CD4-positive, alpha-beta T cell (primary cell): ENCODE results near the gene FLRT2. TPM values are rescaled to one million over a fixed set of nuclear protein-coding genes. Genes with fewer than 3 reads are reported as not detected.

ENCODE experiments used
- ATAC-seq: fragments of 200-7000 bp; cut with Tn5 transposase; one replicate; pipeline ENCODE4 v1.10.0; 2022; ENCODE audit warnings: mild to moderate bottlenecking; ENCODE audit not compliant: poor library complexity
- CTCF ChIA-PET: fragments of 350-600 bp; sonication (Branson Sonifier 250); formaldehyde crosslinking; loops from one replicate; lab custom pipeline; 2021; ENCODE audit warnings: antibody characterized with exemption, inconsistent platforms; lab: Charles Lee
- POLR2A ChIA-PET: fragments of 350-600 bp; sonication (Branson Sonifier 250); formaldehyde crosslinking; loops from one replicate; lab custom pipeline; 2021; ENCODE audit warnings: antibody characterized with exemption, inconsistent platforms; lab: Charles Lee
- DNase-seq, 14 experiments: peaks; one replicate each; pipeline ENCODE4 v3.0.0-alpha.2; 2013 to 2020; ENCODE audit warnings: mixed read lengths in 2 of 14
- H3K27ac ChIP-seq, 2 donors: one replicate each; pipeline versions ENCODE4 v1.5.1 to v1.7.0; 2013; ENCODE audit warnings: low read length in 2 of 2, low read depth in 1 of 2, mild to moderate bottlenecking in 1 of 2
- H3K27me3 ChIP-seq, 2 experiments: 1 replicate in 1 of 2; 2 replicates in 1 of 2; pipeline versions ENCODE4 v1.6.1 to v1.7.0; 2013; ENCODE audit warnings: low read length in 2 of 2, control low read depth in 1 of 2, mild to moderate bottlenecking in 1 of 2, moderate library complexity in 1 of 2; ENCODE audit not compliant: insufficient read depth in 2 of 2, control insufficient read depth in 1 of 2
- H3K36me3 ChIP-seq: one replicate; pipeline ENCODE4 v1.6.1; 2013; ENCODE audit warnings: low read length, control low read depth; ENCODE audit not compliant: insufficient read depth
- H3K4me1 ChIP-seq: one replicate; pipeline ENCODE4 v1.6.1; 2013; ENCODE audit warnings: low read length, control low read depth; ENCODE audit not compliant: insufficient read depth
- H3K4me3 ChIP-seq: one replicate; pipeline ENCODE4 v1.5.1; 2013; ENCODE audit warnings: mild to moderate bottlenecking, low read length, moderate library complexity
- H3K9me3 ChIP-seq, 2 experiments: 1 replicate in 1 of 2; 2 replicates in 1 of 2; pipeline versions ENCODE4 v1.6.1 to v1.7.0; 2013; ENCODE audit warnings: low read length in 2 of 2, mild to moderate bottlenecking in 2 of 2, control low read depth in 1 of 2, moderate library complexity in 1 of 2; ENCODE audit not compliant: control insufficient read depth in 1 of 2, insufficient read depth in 1 of 2
- H3K27ac Mint-ChIP-seq: one replicate; pipeline ENCODE4 v1.8.0; 2020; ENCODE audit warnings: mixed read lengths
- H3K27me3 Mint-ChIP-seq: one replicate; pipeline ENCODE4 v1.8.0; 2021; ENCODE audit warnings: mixed read lengths
- H3K36me3 Mint-ChIP-seq: one replicate; pipeline ENCODE4 v1.8.0; 2021; ENCODE audit warnings: low read depth, mixed read lengths
- H3K4me1 Mint-ChIP-seq: one replicate; pipeline ENCODE4 v1.8.0; 2021; ENCODE audit warnings: low read depth, mixed read lengths
- H3K4me3 Mint-ChIP-seq: one replicate; pipeline ENCODE4 v1.8.0; 2020; ENCODE audit warnings: mild to moderate bottlenecking, mixed read lengths
- H3K9me3 Mint-ChIP-seq: one replicate; pipeline ENCODE4 v1.8.0; 2020; ENCODE audit warnings: mixed read lengths
- CTCF ChIP-seq: fragments of 200-600 bp; IDR thresholded peaks from one replicate; pipeline ENCODE4 v1.8.0; 2022; ENCODE audit warnings: antibody characterized with exemption, mild to moderate bottlenecking
- intact Hi-C, 2 experiments: fragments of 100-400 bp; cut with DNase I in 1 of 2; cut with micrococcal nuclease in 1 of 2; formaldehyde crosslinking; loops; one replicate each; pipeline versions ENCODE4 v1.15.1 to v1.9.0; 2023 to 2025; cut with DNase I, micrococcal nuclease
- total RNA-seq, 174 experiments: library from RNA in 2 of 174; stranded (reverse) in 2 of 174; gene quantifications; one replicate each; pipeline ENCODE4 v1.2.3 and lab custom pipeline; 2021 to 2026

Gene FLRT2
- total RNA-seq, 2 experiments from 2014 or later = not detected

DNA sequence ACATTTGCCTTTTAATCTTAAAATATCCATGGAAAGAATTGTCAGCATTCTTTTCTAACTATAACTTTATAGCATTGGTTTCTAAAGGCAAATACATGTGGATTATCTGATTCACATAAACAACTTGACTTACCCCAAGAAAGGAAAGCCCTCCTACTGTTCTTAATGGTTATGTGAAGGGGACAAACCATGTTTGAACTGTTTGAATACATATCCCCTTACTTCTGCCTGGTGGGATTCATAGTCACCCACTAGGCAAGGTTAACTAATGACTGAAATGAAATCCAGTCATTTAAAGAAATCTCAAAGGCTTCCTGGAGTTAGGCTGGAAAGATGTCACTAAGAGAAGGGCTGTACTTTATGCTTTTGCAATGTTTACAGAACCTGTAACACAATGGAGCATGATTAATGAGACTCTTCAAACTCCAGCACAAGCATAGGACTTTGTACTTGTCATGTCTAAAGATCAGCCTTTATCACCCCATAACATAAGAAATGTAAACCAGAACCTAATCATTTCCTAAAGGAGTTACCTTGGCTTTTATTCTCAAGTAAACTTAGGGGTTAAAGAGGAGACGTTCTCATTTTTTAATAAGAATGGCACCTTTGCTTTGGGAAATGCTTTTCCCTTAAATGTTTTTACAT lies 10.2 kb upstream of the FLRT2 start:
- no peak overlapping the region for H3K27ac Mint-ChIP-seq
- no peak overlapping the region for H3K4me3 Mint-ChIP-seq
- no peaks in the 10 kb centered on the region for H3K27me3 Mint-ChIP-seq
- Histone ChIP-seq H3K27ac (no peak overlapping the region), H3K27me3 (no peaks in the 10 kb centered on the region), H3K36me3 (no peaks in the 10 kb centered on the region), H3K4me1 (no peaks in the 10 kb centered on the region), H3K9me3 (no peaks in the 10 kb centered on the region), H3K4me3 (no peak overlapping the region)
- intact Hi-C loops = no loop called here
- POLR2A ChIA-PET = no interaction called here
- TF ChIP-seq CTCF = no peak
- ATAC-seq = no peak
- no peaks in the 10 kb centered on the region for H3K36me3 Mint-ChIP-seq
- no peaks in the 10 kb centered on the region for H3K4me1 Mint-ChIP-seq
- no peak for DNase-seq
- H3K9me3 Mint-ChIP-seq = no peaks in the 10 kb centered on the region
- CTCF ChIA-PET = no interaction called here

DNA sequence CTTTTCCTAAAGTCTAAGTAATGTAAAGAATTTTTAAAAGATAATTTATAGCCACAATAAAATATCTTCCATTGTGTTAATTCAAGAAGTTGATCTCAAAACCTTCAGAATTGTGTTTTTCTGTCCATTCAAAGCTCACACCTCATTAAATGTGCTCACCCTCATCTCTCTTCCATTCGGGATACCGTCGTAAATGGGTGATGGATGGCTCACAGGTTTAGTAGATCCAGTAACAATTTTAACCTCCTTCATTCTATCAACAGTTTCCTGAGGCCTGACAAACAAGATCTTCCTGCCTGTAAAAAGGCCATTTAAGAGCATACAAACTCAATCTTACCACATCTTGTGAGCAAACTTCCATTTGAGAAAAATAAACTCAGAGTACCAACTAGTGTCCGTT lies 9.4 kb upstream of the FLRT2 start:
- ATAC-seq (no peak), DNase-seq (no peak)
- Histone ChIP-seq H3K9me3 (no peaks in the 10 kb centered on the region), H3K36me3 (no peaks in the 10 kb centered on the region), H3K27ac (no peak overlapping the region), H3K27me3 (no peaks in the 10 kb centered on the region), H3K4me3 (no peak overlapping the region), H3K4me1 (no peaks in the 10 kb centered on the region)
- no peaks in the 10 kb centered on the region for H3K4me1 Mint-ChIP-seq
- POLR2A ChIA-PET = no interaction called here
- intact Hi-C loops = no loop called here
- no peak overlapping the region for H3K27ac Mint-ChIP-seq
- H3K36me3 Mint-ChIP-seq = no peaks in the 10 kb centered on the region
- peaks cover under 1% of the 10 kb centered on the region for H3K27me3 Mint-ChIP-seq
- no peak for TF ChIP-seq CTCF
- no peaks in the 10 kb centered on the region for H3K9me3 Mint-ChIP-seq
- CTCF ChIA-PET = no interaction called here
- no peak overlapping the region for H3K4me3 Mint-ChIP-seq

DNA sequence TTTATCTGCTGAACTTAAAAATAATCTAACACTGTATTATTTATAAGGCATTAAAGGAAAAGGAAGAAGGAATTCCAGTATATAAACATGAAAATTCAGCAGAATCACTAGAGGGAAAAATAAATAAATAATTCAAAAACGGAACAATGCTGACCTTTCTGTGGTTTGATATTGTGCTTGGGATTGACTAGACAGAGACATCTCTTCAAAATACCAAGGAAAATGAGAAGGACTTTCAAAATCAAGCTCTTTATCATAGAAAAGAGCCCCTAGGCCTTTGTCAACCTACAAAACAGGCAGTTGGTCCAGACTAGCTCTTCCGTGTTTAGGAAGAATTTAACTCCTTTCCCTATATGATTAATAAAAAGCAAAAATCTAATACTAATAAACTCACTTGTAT lies 6.3 kb upstream of the FLRT2 start:
- no peaks in the 10 kb centered on the region for H3K9me3 Mint-ChIP-seq
- no peak for ATAC-seq
- no peaks in the 10 kb centered on the region for H3K36me3 Mint-ChIP-seq
- intact Hi-C loops = no loop called here
- no peaks in the 10 kb centered on the region for H3K4me1 Mint-ChIP-seq
- H3K27me3 Mint-ChIP-seq = peaks cover 23% of the 10 kb centered on the region
- no peaks in the 10 kb centered on the region for H3K27me3 ChIP-seq
- no peak overlapping the region for H3K27ac ChIP-seq
- H3K36me3 ChIP-seq = no peaks in the 10 kb centered on the region
- no peak overlapping the region for H3K27ac Mint-ChIP-seq
- no peak overlapping the region for H3K4me3 ChIP-seq
- ChIA-PET POLR2A (no interaction called here), CTCF (no interaction called here)
- no peaks in the 10 kb centered on the region for H3K4me1 ChIP-seq
- H3K4me3 Mint-ChIP-seq = no peak overlapping the region
- no peak for DNase-seq
- peaks cover 0 to under 1% of the 10 kb centered on the region in 2 experiments for H3K9me3 ChIP-seq
- TF ChIP-seq CTCF = no peak
